Ovary (tissue), 9 donors: Measurements from ENCODE around the gene KANK2. TPM values are rescaled to one million over a fixed set of nuclear protein-coding genes. Genes with fewer than 3 reads are reported as not detected.

Experiments used
- polyA plus RNA-seq, 2 donors: library from polyadenylated mRNA; stranded (reverse); fragments of 200-250 nt in 1 of 2; fragments of 350-450 nt in 1 of 2; fragmentation: Illumina TruSeq in 1 of 2; extraction: RNeasy Lipid Tissue Mini Kit (QIAGEN cat#74804) in 1 of 2; gene quantifications; one replicate each; pipeline ENCODE4 v1.2.3, GENCODE V29; 2013 to 2014
- total RNA-seq, 7 donors: library from RNA; depleted of rRNA in 2 of 7; stranded (reverse); fragments of >200 nt in 2 of 7; fragmentation: NEBNext Ultra II Directional in 3 of 7; extraction: Animal tissue kit (Norgen Biotek cat#: 25700) in 3 of 7; gene quantifications; one replicate each; pipeline versions ENCODE4 v1.1.0 to v1.2.4, GENCODE V29; 2016 to 2023
- donor health status: DM: no; HTN: no; CAD: no; lungs with moderate emphysema.
- donor health status: DM: no; HTN: no; CAD: no.
- donor health status: Bipolar disorder and iron deficiency.
- donor health status: DM: yes; HTN: yes; CAD: no.
- donor health status: DM: no; HTN: no; CAD: no.
- donor health status: DM: yes; HTN: yes; CAD: no.

Gene KANK2
- total and polyA plus RNA-seq, 9 donors: 238 to 642 (median 433) TPM

Other genes starting within 250 kb of the KANK2 start
- gene SMARCA4, start 236.5 kb downstream of the KANK2 start, total RNA-seq: 10 to 100 TPM; 32.7 to 96.7 (median 68.5) TPM
- gene SMARCA4, start 236.5 kb downstream of the KANK2 start, polyA plus RNA-seq: 10 to 100 TPM; 32.1 to 45.4 TPM
- 100 to 1,000 TPM in 5 of 7 donors, 10 to 100 TPM in 2; 54.2 to 436 (median 141) TPM for gene LDLR, start 108.1 kb downstream of the KANK2 start, total RNA-seq
- 100 to 1,000 TPM in 1 of 2 donors, 10 to 100 TPM in 1; 31.1 to 205 TPM for gene LDLR, start 108.1 kb downstream of the KANK2 start, polyA plus RNA-seq
- gene SPC24, start 41.8 kb downstream of the KANK2 start, total RNA-seq: 1 to 10 TPM in 4 of 7 donors, under 1 TPM in 2, not detected in 1; 0.93 to 2.7 (median 1.0) TPM
- under 1 TPM; 0.47 to 0.78 TPM for gene SPC24, start 41.8 kb downstream of the KANK2 start, polyA plus RNA-seq
- gene ANGPTL8, start 42.1 kb upstream of the KANK2 start, total RNA-seq: under 1 TPM in 3 of 7 donors, not detected in 4; 0.50 to 0.93 (median 0.51) TPM
- gene ANGPTL8, start 42.1 kb upstream of the KANK2 start, polyA plus RNA-seq: under 1 TPM in 1 of 2 donors, not detected in 1; 0.86 TPM
- 10 to 100 TPM; 17.2 to 60.0 (median 38.0) TPM for gene DOCK6, start 65.0 kb upstream of the KANK2 start, total RNA-seq
- 10 to 100 TPM; 12.8 to 18.0 TPM for gene DOCK6, start 65.0 kb upstream of the KANK2 start, polyA plus RNA-seq
- gene TSPAN16, start 98.6 kb upstream of the KANK2 start, total RNA-seq: not detected
- gene TSPAN16, start 98.6 kb upstream of the KANK2 start, polyA plus RNA-seq: not detected
- gene RAB3D, start 142.1 kb upstream of the KANK2 start, total RNA-seq: 10 to 100 TPM in 5 of 7 donors, 1 to 10 TPM in 2; 6.8 to 27.2 (median 17.3) TPM
- 1 to 10 TPM; 4.7 to 9.1 TPM for gene RAB3D, start 142.1 kb upstream of the KANK2 start, polyA plus RNA-seq
- 100 to 1,000 TPM in 2 of 7 donors, 10 to 100 TPM in 5; 64.0 to 296 (median 80.5) TPM for gene TMEM205, start 148.7 kb upstream of the KANK2 start, total RNA-seq
- gene TMEM205, start 148.7 kb upstream of the KANK2 start, polyA plus RNA-seq: 10 to 100 TPM; 71.4 to 99.5 TPM
- gene CCDC159, start 149.0 kb upstream of the KANK2 start, total RNA-seq: 10 to 100 TPM; 21.0 to 38.6 (median 30.2) TPM
- gene CCDC159, start 149.0 kb upstream of the KANK2 start, polyA plus RNA-seq: 10 to 100 TPM; 31.9 to 41.9 TPM
- gene PLPPR2, start 157.9 kb upstream of the KANK2 start, total RNA-seq: 10 to 100 TPM; 12.3 to 42.5 (median 31.5) TPM
- gene PLPPR2, start 157.9 kb upstream of the KANK2 start, polyA plus RNA-seq: 10 to 100 TPM; 11.6 to 23.2 TPM
- gene SWSAP1, start 177.1 kb upstream of the KANK2 start, total RNA-seq: 1 to 10 TPM in 6 of 7 donors, under 1 TPM in 1; 0.60 to 3.3 (median 2.5) TPM
- gene SWSAP1, start 177.1 kb upstream of the KANK2 start, polyA plus RNA-seq: 1 to 10 TPM; 1.4 to 2.4 TPM
- 10 to 100 TPM in 1 of 7 donors, 1 to 10 TPM in 6; 2.5 to 19.9 (median 4.8) TPM for gene EPOR, start 186.8 kb upstream of the KANK2 start, total RNA-seq
- gene EPOR, start 186.8 kb upstream of the KANK2 start, polyA plus RNA-seq: 1 to 10 TPM; 3.7 to 5.0 TPM
- gene RGL3, start 221.8 kb upstream of the KANK2 start, total RNA-seq: 10 to 100 TPM in 1 of 7 donors, 1 to 10 TPM in 6; 2.2 to 28.0 (median 5.6) TPM
- gene RGL3, start 221.8 kb upstream of the KANK2 start, polyA plus RNA-seq: 10 to 100 TPM in 1 of 2 donors, 1 to 10 TPM in 1; 2.5 to 10.5 TPM
- gene ODAD3, start 237.6 kb upstream of the KANK2 start, total RNA-seq: 1 to 10 TPM in 2 of 7 donors, under 1 TPM in 5; 0.18 to 5.4 (median 0.56) TPM
- gene ODAD3, start 237.6 kb upstream of the KANK2 start, polyA plus RNA-seq: 1 to 10 TPM in 1 of 2 donors, under 1 TPM in 1; 0.42 to 1.1 TPM
- 100 to 1,000 TPM in 6 of 7 donors, 10 to 100 TPM in 1; 76.5 to 338 (median 291) TPM for gene PRKCSH, start 238.1 kb upstream of the KANK2 start, total RNA-seq
- 100 to 1,000 TPM; 224 to 239 TPM for gene PRKCSH, start 238.1 kb upstream of the KANK2 start, polyA plus RNA-seq